ENCODE measurements around the gene OR51B2. TPM values are rescaled to one million over a fixed set of nuclear protein-coding genes. Genes with fewer than 3 reads are reported as not detected.
"Not testable (repeated sequence)": the region's sequence is repeated elsewhere in the genome, so short reads cannot be mapped to it uniquely, and the experiment has no call there.

OR51B2 gene
- total RNA-seq, 2 donors from 2014 or later, result not detected

- H3K36me3 ChIP-seq, result no peaks in the 10 kb centered on the region
- no peaks in the 10 kb centered on the region for H3K27me3 ChIP-seq
- no peak for TF ChIP-seq CTCF (IDR thresholded peaks at IDR 0.05)
- H3K4me1 ChIP-seq, result no peaks in the 10 kb centered on the region
- H3K9me3 ChIP-seq, result no peaks in the 10 kb centered on the region
- H3K4me3 ChIP-seq, result no peak overlapping the region
- no peak overlapping the region for H3K27ac ChIP-seq
- no peak for DNase-seq (ENCODE audit: low spot score)
These were observed 20.5 kb downstream of the OR51B2 start for GRCh38 chr11:5303626-5304025.

- Histone ChIP-seq H3K9me3 (no peaks in the 10 kb centered on the region), H3K4me3 (no peak within 1 kb of the TSS), H3K27me3 (no peaks in the 10 kb centered on the region), H3K27ac (no peak within 1 kb of the TSS), H3K36me3 (no peaks in the 10 kb centered on the region), H3K4me1 (no peaks in the 10 kb centered on the region)
- no peak for TF ChIP-seq CTCF (IDR thresholded peaks at IDR 0.05)
- no peak for DNase-seq (ENCODE audit: low spot score)
These were observed 22.3 kb downstream of the OR51B2 start, which contains the start of gene OR51B4 for GRCh38 chr11:5301846-5302245. OR51B4 (minus strand) TSS chr11:5301946; CDS start chr11:5301946, 0 bp downstream.

GRCh38 chr11:5300251-5300650 lies 23.8 kb downstream of the OR51B2 start:
- Histone ChIP-seq H3K27ac (no peak overlapping the region), H3K36me3 (no peaks in the 10 kb centered on the region), H3K9me3 (no peaks in the 10 kb centered on the region), H3K4me3 (no peak overlapping the region), H3K4me1 (no peaks in the 10 kb centered on the region), H3K27me3 (no peaks in the 10 kb centered on the region)
- no peak for DNase-seq (ENCODE audit: low spot score)
- TF ChIP-seq CTCF (IDR thresholded peaks at IDR 0.05), result no peak

GRCh38 chr11:5298451-5298850 lies 25.6 kb downstream of the OR51B2 start:
- Histone ChIP-seq H3K27me3 (no peaks in the 10 kb centered on the region), H3K27ac (no peak overlapping the region), H3K4me3 (no peak overlapping the region), H3K36me3 (no peaks in the 10 kb centered on the region), H3K4me1 (no peaks in the 10 kb centered on the region), H3K9me3 (no peaks in the 10 kb centered on the region)
- TF ChIP-seq CTCF (IDR thresholded peaks at IDR 0.05), result no peak
- no peak for DNase-seq (ENCODE audit: low spot score)

- no peaks in the 10 kb centered on the region for H3K9me3 ChIP-seq
- H3K36me3 ChIP-seq, result no peaks in the 10 kb centered on the region
- H3K4me1 ChIP-seq, result no peaks in the 10 kb centered on the region
- H3K4me3 ChIP-seq, result no peak overlapping the region
- no peak for DNase-seq (ENCODE audit: low spot score)
- no peak overlapping the region for H3K27ac ChIP-seq
- H3K27me3 ChIP-seq, result no peaks in the 10 kb centered on the region
- TF ChIP-seq CTCF (IDR thresholded peaks at IDR 0.05), result no peak
These were observed 26.3 kb downstream of the OR51B2 start for GRCh38 chr11:5297721-5298323.

GRCh38 chr11:5294342-5294995 lies 29.6 kb downstream of the OR51B2 start:
- not testable (repeated sequence) for H3K9me3 ChIP-seq; H3K4me1 ChIP-seq; H3K27me3 ChIP-seq; H3K4me3 ChIP-seq; H3K36me3 ChIP-seq; H3K27ac ChIP-seq; DNase-seq (ENCODE audit: low spot score)

Data from right atrium auricular region (tissue), 2 donors.